HG02884 (cell line): Measurements from ENCODE around the gene SLC13A1.

Experiments used
- ATAC-seq: cut with Tn5 transposase; IDR thresholded peaks from one replicate; pipeline ENCODE4 v1.9.1; 2021; ENCODE audit warnings: mild to moderate bottlenecking, moderate library complexity; ENCODE audit not compliant: unreplicated experiment

SLC13A1 gene

DNA sequence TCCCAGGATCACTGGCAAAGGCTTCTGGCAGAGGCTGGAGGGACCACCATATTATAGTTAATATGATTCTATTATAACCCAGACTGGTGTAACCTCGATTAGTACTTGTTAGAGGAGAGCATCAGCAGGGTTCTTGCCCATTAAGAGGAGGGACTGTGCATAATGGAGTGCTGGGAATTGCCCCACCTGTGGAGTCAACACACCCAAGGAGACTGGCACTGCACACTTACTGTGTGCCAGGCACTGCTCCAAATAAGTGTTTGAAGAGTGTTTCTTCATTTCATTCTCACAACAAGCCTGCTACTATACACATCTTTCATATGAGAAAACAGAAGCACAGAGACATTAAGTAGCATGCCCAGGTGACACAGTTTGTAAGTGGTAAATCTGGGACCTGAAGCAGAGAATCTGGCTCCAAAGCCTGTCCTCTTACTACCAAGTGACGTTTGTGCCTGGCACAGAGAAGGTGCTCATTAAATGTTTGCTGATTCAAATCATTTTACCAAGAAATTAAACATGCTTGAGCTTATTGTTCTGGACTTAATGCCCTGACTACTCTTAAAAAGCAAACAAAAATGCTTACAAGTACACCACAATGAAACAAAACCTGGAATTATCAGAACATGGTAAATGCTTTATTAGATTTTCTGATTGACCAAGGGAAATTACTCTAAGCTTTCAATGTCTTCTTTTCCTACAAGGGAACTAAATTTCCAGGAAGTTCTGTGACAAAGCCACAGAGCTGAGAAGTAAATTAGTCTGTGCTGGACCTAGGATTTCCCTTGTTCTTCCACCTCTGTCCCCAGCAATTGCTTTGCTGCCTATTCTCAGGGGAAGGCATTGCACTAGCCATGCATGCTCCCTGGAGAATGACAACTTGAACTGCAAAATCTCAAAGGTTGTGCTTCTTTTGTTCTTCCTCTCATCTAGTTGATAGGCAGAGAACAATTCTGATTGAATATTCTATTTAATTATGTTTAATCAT, 809 bp downstream of the SLC13A1 start:
- ATAC-seq, result no peak

- ATAC-seq, result no peak
Measured at GRCh38 chr7:123198111-123198510, 1.7 kb downstream of the SLC13A1 start.

DNA sequence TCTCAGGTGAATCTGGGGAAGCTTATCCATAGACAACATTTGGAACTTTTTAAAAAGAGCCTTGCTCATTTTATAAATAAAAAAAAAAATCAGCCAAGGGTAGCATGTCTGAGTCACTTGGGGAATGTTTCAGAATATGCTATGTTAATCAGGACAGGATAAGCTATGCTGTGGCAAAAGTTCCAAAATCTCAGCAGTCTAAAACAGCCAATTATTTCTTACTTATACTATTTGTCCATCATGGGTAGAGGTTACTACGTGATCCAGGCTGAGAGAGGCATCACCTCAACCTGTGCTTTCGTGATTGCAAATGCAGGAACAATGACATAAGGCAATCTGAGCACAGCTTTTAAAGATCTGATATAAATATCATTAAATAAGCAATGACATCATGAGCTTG, 6.5 kb downstream of the SLC13A1 start:
- ATAC-seq, result no peak

GRCh38 chr7:123191132-123191531, 8.6 kb downstream of the SLC13A1 start:
- no peak for ATAC-seq

- peak; percentile 83 for ATAC-seq
Measured at GRCh38 chr7:123190109-123190831, 9.5 kb downstream of the SLC13A1 start.

GRCh38 chr7:123185756-123186155, 14.0 kb downstream of the SLC13A1 start:
- ATAC-seq, result no peak

DNA sequence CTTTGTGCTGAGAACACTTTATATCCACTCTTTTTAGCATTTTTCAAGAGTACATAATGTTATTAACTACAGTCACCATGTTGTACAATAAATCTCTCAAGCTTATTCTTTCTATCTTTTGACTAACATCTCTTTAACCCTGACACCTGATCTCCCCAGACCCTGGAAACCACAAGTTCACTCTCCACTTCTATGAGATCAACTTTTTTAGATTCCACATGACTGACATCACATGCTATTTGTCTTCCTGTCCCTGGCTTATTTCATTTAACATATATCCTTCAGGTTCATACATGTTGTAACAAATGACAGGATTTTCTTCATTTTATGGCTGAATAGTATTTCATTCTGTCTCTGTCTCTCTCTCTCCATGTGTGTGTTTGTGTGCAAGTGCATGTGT, 15.5 kb downstream of the SLC13A1 start:
- ATAC-seq, result no peak

GRCh38 chr7:123183431-123183830, 16.3 kb downstream of the SLC13A1 start:
- ATAC-seq, result no peak

GRCh38 chr7:123177442-123177841, 22.3 kb downstream of the SLC13A1 start:
- no peak for ATAC-seq

GRCh38 chr7:123170333-123171246, 29.2 kb downstream of the SLC13A1 start:
- ATAC-seq, result no peak

DNA sequence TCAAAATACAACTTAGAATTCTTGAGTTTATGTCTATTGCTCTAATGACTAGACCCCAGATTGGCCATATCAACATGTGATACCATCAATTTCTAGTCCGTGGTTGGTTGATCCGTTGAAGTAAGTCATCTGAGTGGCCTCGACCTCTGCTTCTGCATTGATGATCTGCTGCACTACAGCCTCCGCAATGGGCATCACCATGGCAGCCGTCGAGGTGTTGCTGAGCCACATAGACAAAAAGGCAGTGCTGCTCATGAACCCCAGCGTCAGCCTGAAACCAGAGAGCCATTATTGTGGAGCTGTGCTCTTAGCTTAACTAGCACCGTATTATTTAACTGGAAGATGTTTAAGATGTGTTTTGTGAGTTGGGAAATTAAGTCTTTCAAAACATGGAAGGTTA, 30.7 kb downstream of the SLC13A1 start:
- ATAC-seq, result no peak

DNA sequence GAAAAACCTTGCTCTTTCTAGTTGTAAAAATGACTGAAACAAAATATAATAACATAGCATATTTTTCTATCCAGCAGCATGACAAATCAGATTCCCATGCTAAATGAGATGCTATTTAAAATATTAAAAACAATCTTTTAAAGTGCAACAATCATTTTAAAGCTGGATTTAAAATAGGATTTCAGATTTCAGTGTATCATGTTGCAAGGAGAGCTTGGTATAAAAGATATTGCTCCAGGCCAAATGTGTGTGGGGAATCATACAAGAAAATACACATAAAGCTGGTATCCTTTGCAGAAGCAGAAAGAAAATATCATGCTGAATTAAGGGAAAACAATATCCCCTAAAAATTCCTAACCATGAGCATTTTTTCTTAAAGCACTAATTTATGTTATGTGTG, 42.2 kb downstream of the SLC13A1 start:
- ATAC-seq, result no peak

DNA sequence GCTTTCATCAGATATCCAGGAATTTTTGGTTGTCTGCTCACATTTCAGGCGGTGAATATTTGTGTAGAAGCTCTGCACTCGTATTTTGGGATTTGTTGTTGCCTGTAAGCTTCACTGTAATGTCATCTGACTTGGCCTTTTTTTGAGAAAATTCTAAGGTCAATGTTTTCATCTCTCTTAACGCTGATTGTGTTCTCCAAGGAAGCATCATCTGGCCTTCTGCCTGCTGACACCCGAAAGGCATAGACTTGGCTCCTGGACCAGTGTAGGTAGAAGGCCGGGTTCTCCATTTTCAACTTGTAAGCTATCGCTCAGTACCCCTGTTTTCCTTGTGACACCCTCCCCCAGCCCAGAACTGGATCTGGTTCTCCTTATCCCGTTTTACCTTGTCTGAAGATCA, 44.2 kb downstream of the SLC13A1 start:
- no peak for ATAC-seq

- peak; percentile 99 for ATAC-seq
Measured at GRCh38 chr7:123154231-123154860, 45.4 kb downstream of the SLC13A1 start.

DNA sequence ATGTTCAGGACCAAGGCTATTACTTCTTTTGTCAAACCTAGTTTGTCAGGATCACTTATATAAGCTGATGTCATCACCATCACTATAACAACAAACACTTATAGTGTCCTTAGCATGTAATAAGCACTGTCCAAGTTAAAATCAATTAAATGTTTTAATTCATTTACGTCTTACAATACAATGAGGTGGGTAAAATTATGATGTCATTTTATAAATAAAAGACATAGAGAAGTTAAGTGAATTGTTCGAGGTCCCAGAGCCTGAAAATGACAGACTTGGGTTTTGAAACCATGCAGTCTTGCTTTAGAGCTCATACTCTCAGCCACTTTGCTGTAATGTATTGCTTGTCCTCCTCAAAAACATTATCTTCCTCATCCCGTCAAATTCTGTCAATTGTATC, 48.3 kb downstream of the SLC13A1 start:
- no peak for ATAC-seq

- ATAC-seq, result no peak
Measured at GRCh38 chr7:123148813-123149212, 51.0 kb downstream of the SLC13A1 start.

DNA sequence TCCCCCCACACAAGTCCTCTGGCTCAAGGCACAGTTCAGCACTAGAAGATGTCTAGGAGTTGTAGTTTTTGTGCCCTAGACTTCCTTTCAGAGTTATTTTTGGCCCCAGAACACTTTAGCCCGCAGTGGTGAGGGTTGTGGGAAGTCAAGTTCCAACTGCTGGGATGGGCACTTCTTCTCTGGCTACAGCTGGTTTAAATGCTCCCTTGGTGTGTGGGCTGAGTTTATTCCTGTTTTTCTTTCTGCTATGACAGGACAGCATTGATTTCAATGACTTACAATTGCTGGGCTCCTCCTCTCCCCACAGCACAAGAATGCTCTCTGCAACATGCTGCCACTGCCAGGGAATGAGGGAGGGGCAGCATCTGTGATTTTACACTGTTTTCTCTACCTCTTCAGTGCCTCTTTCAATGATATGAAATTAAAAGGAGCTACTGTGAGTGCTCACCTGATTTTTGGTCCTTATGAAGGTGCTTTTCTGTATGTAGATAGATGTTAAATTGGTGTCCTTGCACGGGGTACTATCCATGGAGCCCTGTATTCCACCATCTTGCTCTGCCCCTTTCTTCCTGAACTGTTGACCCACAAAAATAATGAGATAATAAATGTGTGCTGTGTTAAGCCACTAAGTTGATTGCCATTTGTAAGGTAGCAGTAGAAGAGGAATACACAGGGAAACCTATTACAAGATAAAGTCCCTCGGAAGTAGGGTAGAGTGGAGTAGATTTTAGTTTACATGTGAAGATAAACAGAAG, 56.3 kb downstream of the SLC13A1 start:
- ATAC-seq, result no peak

- ATAC-seq, result no peak
Measured at GRCh38 chr7:123140561-123140960, 59.2 kb downstream of the SLC13A1 start.

- ATAC-seq, result no peak
Measured at GRCh38 chr7:123135960-123136359, 63.8 kb downstream of the SLC13A1 start.

GRCh38 chr7:123133924-123134323, 65.8 kb downstream of the SLC13A1 start:
- ATAC-seq, result no peak
